Heart right ventricle (tissue), 16 donors: Measurements from ENCODE around the gene KCNJ16. TPM values are rescaled to one million over a fixed set of nuclear protein-coding genes. Genes with fewer than 3 reads are reported as not detected.

Source experiments
- ATAC-seq, 8 donors: fragments of 200-7000 bp; cut with Tn5 transposase; one replicate each; pipeline ENCODE4 v1.9.1; 2020; ENCODE audit warnings: mild to moderate bottlenecking in 8 of 8, moderate library complexity in 8 of 8, moderate number of reproducible peaks in 1 of 8
- DNase-seq, 2 donors: peaks; one replicate each; pipeline ENCODE4 v3.0.0-alpha.2; 2020
- H3K27ac ChIP-seq, 10 donors: fragments of 200-600 bp; sonication (generic) in 2 of 10; one replicate each; pipeline versions ENCODE4 v1.5.0 to v1.8.0; 2020 to 2022; ENCODE audit warnings: mild to moderate bottlenecking in 3 of 10
- H3K27me3 ChIP-seq, 7 donors: fragments of 200-600 bp; one replicate each; pipeline ENCODE4 v1.8.0; 2021 to 2022; ENCODE audit warnings: mild to moderate bottlenecking in 2 of 7
- H3K36me3 ChIP-seq, 9 donors: fragments of 200-600 bp; sonication (generic) in 1 of 9; one replicate each; pipeline versions ENCODE4 v1.5.0 to v1.8.0; 2020 to 2022; ENCODE audit warnings: mild to moderate bottlenecking in 2 of 9
- H3K4me1 ChIP-seq, 9 donors: fragments of 200-600 bp; sonication (generic) in 1 of 9; one replicate each; pipeline versions ENCODE4 v1.5.0 to v1.8.0; 2020 to 2022; ENCODE audit warnings: mild to moderate bottlenecking in 4 of 9
- H3K4me3 ChIP-seq, 10 donors: fragments of 200-600 bp; sonication (generic) in 2 of 10; one replicate each; pipeline versions ENCODE4 v1.5.0 to v1.8.0; 2020 to 2022; ENCODE audit warnings: mild to moderate bottlenecking in 7 of 10, moderate library complexity in 2 of 10
- H3K9me3 ChIP-seq, 11 donors: fragments of 200-600 bp in 10 of 11; sonication (generic) in 2 of 11; one replicate each; pipeline versions ENCODE4 v1.5.0 to v1.8.0; 2013 to 2022; ENCODE audit warnings: mild to moderate bottlenecking in 2 of 11, control low read depth in 1 of 11, moderate library complexity in 1 of 11
- CTCF ChIP-seq, 9 donors: fragments of 200-600 bp; sonication (generic) in 2 of 9; IDR thresholded peaks; one replicate each; pipeline versions ENCODE4 v1.5.0 to v1.8.0; 2021 to 2022; ENCODE audit warnings: antibody characterized with exemption in 9 of 9, mild to moderate bottlenecking in 5 of 9, moderate library complexity in 1 of 9
- WGBS, 2 donors: extraction: QIAGEN DNeasy Blood & Tissue Kit; methylation state at CpG; one replicate each; pipeline ENCODE4 v1.1.7; 2013; ENCODE audit warnings: inconsistent platforms in 1 of 2; 5-methylcytosine and 5-hydroxymethylcytosine counted together
- intact Hi-C, 10 donors: fragments of 100-400 bp; cut with DNase I; formaldehyde crosslinking; loops; one replicate each; pipeline versions ENCODE4 v1.11.1 to v1.14.2; 2022
- polyA plus RNA-seq, 2 donors: library from polyadenylated mRNA; stranded (reverse); fragments of 200-250 nt; gene quantifications; one replicate each; pipeline ENCODE4 v1.2.3, GENCODE V29; 2013
- total RNA-seq, 10 donors: library from RNA; stranded (reverse); fragmentation: NEBNext Ultra II Directional in 3 of 10; extraction: Animal tissue kit (Norgen Biotek cat#: 25700) in 3 of 10; gene quantifications; one replicate each; pipeline versions ENCODE4 v1.2.1 to v1.2.4, GENCODE V29; 2021 to 2023
- donor health status: Arrhythmogenic right ventricular cardiomyopathy.
- donor health status: ischemic (EF 13 %, LVEDD 7.1; RV severe dilation, severe dysfunction).
- donor health status: healthy with polysubstance abuse.
- donor health status: DM: no; HTN: yes; CAD: no.
- donor health status: DM: no; HTN: no; CAD: no.
- donor health status: ischemic (EF 25% LVEDD 6.9; RV normal size, moderate dysfunction).
- donor health status: ischemic (EF 25% LVEDD 5.7; RV mildly dilated, moderate dysfunction).
- donor health status: healthy.
- donor health status: DM: yes; HTN: yes; CAD: no.
- donor health status: Ischemic cardiomyopathy.
- donor health status: ischemic (EF 35%, LVEDD 5.7; RV mildly dilated, moderate dysfunction).
- donor health status: nonischemic (EF 11% LVEDD 7.7; RV severe dilation, severe dysfunction).
- donor health status: DM: yes; HTN: yes; CAD: no.
- donor health status: PGD.
- donor health status: ischemic (EF 29% LVEDD 5.4; RV normal size, mild dysfunction).
- donor health status: nonischemic (EF 23%, LVEDD 6.1; RV moderate dilation, normal function).

The KCNJ16 gene
- total and polyA plus RNA-seq, 12 donors: 0.09 to 0.24 (median 0.14) TPM; not detected in 8

GRCh38 chr17:70168044-70168976 is 93.3 kb downstream of the KCNJ16 start:
- no peaks in the 10 kb centered on the region for H3K9me3 ChIP-seq
- H3K4me1 ChIP-seq: peaks cover 0 to 29% (median 14%) of the 10 kb centered on the region in 9 donors
- peak; percentile 39 to 77 (median 68) for ATAC-seq
- peak in 8 of 9 donors; percentile 35 to 80 (median 66) for TF ChIP-seq CTCF (IDR thresholded peaks at IDR 0.05)
- peak overlapping the region; percentile 62 to 97 (median 78) for H3K4me3 ChIP-seq
- peak overlapping the region; percentile 89 to 98 (median 95) for H3K27ac ChIP-seq
- WGBS, 2 donors: 1 to 2% methylated on average over 45 of the region's 45 CpGs
- intact Hi-C loops: loop anchor here in 8 of 10 donors (2.0 to 10.0 kb wide), 8 partner anchors 144 to 600 kb away; no protein-coding TSS in a partner anchor
- DNase-seq: peak; percentile 29 to 80
- no peaks in the 10 kb centered on the region for H3K27me3 ChIP-seq
- H3K36me3 ChIP-seq: no peaks in the 10 kb centered on the region

- ATAC-seq (peak; percentile 87 to 97 (median 94)), DNase-seq (peak; percentile 88 to 91)
- TF ChIP-seq CTCF (IDR thresholded peaks at IDR 0.05): no peak
- Histone ChIP-seq H3K4me3 (peak within 1 kb of the TSS; percentile 62 to 97 (median 78)), H3K9me3 (no peaks in the 10 kb centered on the region), H3K4me1 (peaks cover 0 to 29% (median 14%) of the 10 kb centered on the region in 9 donors), H3K27me3 (no peaks in the 10 kb centered on the region), H3K36me3 (no peaks in the 10 kb centered on the region), H3K27ac (peak within 1 kb of the TSS; percentile 89 to 98 (median 95))
- WGBS, 2 donors: 0% methylated on average over 56 to 67 of the region's 67 CpGs
- intact Hi-C loops: loop anchor here in 8 of 10 donors (2.0 to 10.0 kb wide), 8 partner anchors 143 to 600 kb away; no protein-coding TSS in a partner anchor
These were observed 94.1 kb downstream of the KCNJ16 start, which contains the start of gene KCNJ2 for GRCh38 chr17:70168977-70169708. Gene KCNJ2, plus strand, starts transcription at chr17:70169532. Its CDS starts 5,508 bp downstream, at chr17:70175040.

- intact Hi-C loops: loop anchor here in 8 of 10 donors (2.0 to 10.0 kb wide), 11 partner anchors 135 to 601 kb away; no protein-coding TSS in a partner anchor
- no peak for DNase-seq
These were observed 94.9 kb downstream of the KCNJ16 start for GRCh38 chr17:70169709-70170597.

More at GRCh38 chr17:70169709-70170597, 94.9 kb downstream of the KCNJ16 start:
- Histone ChIP-seq H3K9me3 (no peaks in the 10 kb centered on the region), H3K36me3 (peaks cover 0 to 4% (median 2%) of the 10 kb centered on the region in 9 donors), H3K27ac (peak overlapping the region; percentile 89 to 98 (median 95)), H3K27me3 (no peaks in the 10 kb centered on the region), H3K4me1 (peaks cover 0 to 29% (median 13%) of the 10 kb centered on the region in 9 donors), H3K4me3 (peak overlapping the region; percentile 61 to 97 (median 78))
- ATAC-seq: peak; percentile 5 to 81 (median 42)
- WGBS, 2 donors: 6% methylated on average over 24 of the region's 24 CpGs
- no peak for TF ChIP-seq CTCF (IDR thresholded peaks at IDR 0.05)
